PC-3 (cell line): ENCODE measurements around the gene CD6. TPM values are rescaled to one million over a fixed set of nuclear protein-coding genes. Genes with fewer than 3 reads are reported as not detected.

Experiments used
- ATAC-seq: fragments of 200-7000 bp; cut with Tn5 transposase; 2 replicates; pipeline ENCODE4 v1.9.1; 2020; ENCODE audit warnings: mild to moderate bottlenecking, moderate library complexity
- BruUV-seq: library from RNA; stranded (reverse); fragments of 400-500 nt; replicated peaks from 2 replicates; lab custom pipeline; 2021; lab: Mats Ljungman, UMichigan
- CTCF ChIA-PET: fragments of 300-600 bp; sonication (Branson Sonifier 250); formaldehyde crosslinking; loops from one replicate; lab custom pipeline; 2022; ENCODE audit warnings: antibody characterized with exemption; lab: Charles Lee
- POLR2A ChIA-PET: fragments of 300-600 bp; sonication (Branson Sonifier 250); formaldehyde crosslinking; loops from one replicate; lab custom pipeline; 2022; ENCODE audit warnings: antibody characterized with exemption; ENCODE audit not compliant: unreplicated experiment; lab: Charles Lee
- DNase-seq: peaks from one replicate; pipeline ENCODE4 v3.0.0-alpha.2; 2015
- H2AFZ ChIP-seq: fragments of 300-600 bp; sonication (generic); 2 replicates; pipeline ENCODE4 v1.6.0; 2016; ENCODE audit warnings: antibody characterized with exemption, low read length
- H3F3A ChIP-seq: fragments of 300-600 bp; sonication (generic); one replicate; pipeline ENCODE4 v1.6.0; 2017; ENCODE audit warnings: antibody characterized with exemption, low read length, control low read depth, mild to moderate bottlenecking; ENCODE audit not compliant: unreplicated experiment
- H3K27ac ChIP-seq: fragments of 300-600 bp; sonication (generic); 2 replicates; pipeline ENCODE4 v1.5.1; 2016; ENCODE audit warnings: mild to moderate bottlenecking, low read length
- H3K27me3 ChIP-seq: fragments of 300-600 bp; sonication (generic); 2 replicates; pipeline ENCODE4 v1.6.1; 2016; ENCODE audit warnings: low read length, mixed read lengths
- H3K36me3 ChIP-seq: fragments of 300-600 bp; sonication (generic); 2 replicates; pipeline ENCODE4 v1.6.1; 2016; ENCODE audit warnings: low read depth, mixed run types, low read length, mixed read lengths
- H3K4me1 ChIP-seq: fragments of 300-600 bp; sonication (generic); 2 replicates; pipeline ENCODE4 v1.5.1; 2016; ENCODE audit warnings: low read length; ENCODE audit not compliant: insufficient read depth
- H3K4me2 ChIP-seq: fragments of 300-600 bp; sonication (generic); 2 replicates; pipeline ENCODE4 v1.6.0; 2016; ENCODE audit warnings: low read length
- H3K4me3 ChIP-seq: fragments of 300-600 bp; sonication (generic); 2 replicates; pipeline ENCODE4 v1.5.1; 2016; ENCODE audit warnings: mild to moderate bottlenecking, low read length, mixed read lengths
- H3K79me2 ChIP-seq: fragments of 300-600 bp; sonication (generic); 2 replicates; pipeline ENCODE4 v1.6.1; 2017; ENCODE audit warnings: low read length, mixed read lengths
- H3K9ac ChIP-seq: fragments of 300-600 bp; sonication (generic); 2 replicates; pipeline ENCODE4 v1.6.0; 2016; ENCODE audit warnings: mild to moderate bottlenecking, low read length
- H3K9me2 ChIP-seq: fragments of 300-600 bp; sonication (generic); replicated peaks from 2 replicates; pipeline ENCODE4 v1.6.1; 2016; ENCODE audit warnings: mixed run types, low read length, mixed read lengths
- H3K9me3 ChIP-seq: fragments of 300-600 bp; sonication (generic); 2 replicates; pipeline ENCODE4 v1.6.1; 2016; ENCODE audit warnings: low read length, mixed read lengths
- H4K20me1 ChIP-seq: fragments of 300-600 bp; sonication (generic); 2 replicates; pipeline ENCODE4 v1.6.1; 2016; ENCODE audit warnings: low read length, mixed read lengths
- EZH2 ChIP-seq: fragments of 300-600 bp; sonication (generic); IDR thresholded peaks from one replicate; pipeline ENCODE4 v1.6.1; 2017; ENCODE audit warnings: antibody characterized with exemption, mild to moderate bottlenecking, low read length; ENCODE audit not compliant: unreplicated experiment
- EZH2phosphoT487 ChIP-seq: fragments of 300-600 bp; sonication (generic); IDR thresholded peaks from 2 replicates; pipeline ENCODE4 v1.6.1; 2018; ENCODE audit warnings: mild to moderate bottlenecking, antibody characterized with exemption, low read length, borderline replicate concordance
- intact Hi-C: fragments of 100-400 bp; cut with micrococcal nuclease; formaldehyde crosslinking; loops from 2 replicates; pipeline ENCODE4 v1.9.0; 2023
- total RNA-seq: library from RNA; depleted of rRNA; stranded (reverse); fragments of >200 nt; gene quantifications from 2 replicates; pipeline ENCODE4 v1.2.3, GENCODE V29; 2014
- TF ChIP-seq, protein P1 (sequence below): fragments of 300-600 bp; sonication (generic); conservative IDR thresholded peaks from 2 replicates; pipeline ENCODE4 v1.5.1; 2017; ENCODE audit warnings: antibody characterized with exemption, low read depth, mild to moderate bottlenecking, low read length

Gene CD6
- total RNA-seq, 1 experiment from 2014 or later: not detected

DNA sequence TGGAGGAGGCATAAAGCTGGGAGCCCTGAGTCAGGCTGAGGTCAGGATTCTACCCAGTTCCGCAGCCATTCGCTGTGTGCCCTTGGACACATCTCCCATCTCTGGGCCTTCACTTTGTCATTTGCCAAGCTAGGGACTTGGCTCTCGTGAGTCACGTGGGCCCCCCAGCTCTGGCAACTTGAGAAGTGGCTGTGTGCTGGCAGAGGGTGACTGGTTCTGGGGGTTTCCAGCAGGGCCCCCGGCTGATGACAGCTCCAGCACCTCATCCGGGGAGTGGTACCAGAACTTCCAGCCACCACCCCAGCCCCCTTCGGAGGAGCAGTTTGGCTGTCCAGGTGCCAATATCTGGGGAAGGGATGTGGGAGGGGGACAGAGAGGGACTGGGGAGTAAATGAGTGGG, 46.6 kb downstream of the CD6 start:
- TF ChIP-seq, protein P1, sequence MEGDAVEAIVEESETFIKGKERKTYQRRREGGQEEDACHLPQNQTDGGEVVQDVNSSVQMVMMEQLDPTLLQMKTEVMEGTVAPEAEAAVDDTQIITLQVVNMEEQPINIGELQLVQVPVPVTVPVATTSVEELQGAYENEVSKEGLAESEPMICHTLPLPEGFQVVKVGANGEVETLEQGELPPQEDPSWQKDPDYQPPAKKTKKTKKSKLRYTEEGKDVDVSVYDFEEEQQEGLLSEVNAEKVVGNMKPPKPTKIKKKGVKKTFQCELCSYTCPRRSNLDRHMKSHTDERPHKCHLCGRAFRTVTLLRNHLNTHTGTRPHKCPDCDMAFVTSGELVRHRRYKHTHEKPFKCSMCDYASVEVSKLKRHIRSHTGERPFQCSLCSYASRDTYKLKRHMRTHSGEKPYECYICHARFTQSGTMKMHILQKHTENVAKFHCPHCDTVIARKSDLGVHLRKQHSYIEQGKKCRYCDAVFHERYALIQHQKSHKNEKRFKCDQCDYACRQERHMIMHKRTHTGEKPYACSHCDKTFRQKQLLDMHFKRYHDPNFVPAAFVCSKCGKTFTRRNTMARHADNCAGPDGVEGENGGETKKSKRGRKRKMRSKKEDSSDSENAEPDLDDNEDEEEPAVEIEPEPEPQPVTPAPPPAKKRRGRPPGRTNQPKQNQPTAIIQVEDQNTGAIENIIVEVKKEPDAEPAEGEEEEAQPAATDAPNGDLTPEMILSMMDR: no peak
- TF ChIP-seq EZH2 (no peak), EZH2phosphoT487 (no peak)
- peaks cover 42% of the 10 kb centered on the region for H3K27me3 ChIP-seq
- no peaks in the 10 kb centered on the region for H3K4me1 ChIP-seq
- ATAC-seq: no peak
- intact Hi-C loops: no loop called here
- no peaks in the 10 kb centered on the region for H3K9me2 ChIP-seq
- no peak overlapping the region for H3K27ac ChIP-seq
- no peaks in the 10 kb centered on the region for H3K9me3 ChIP-seq
- CTCF ChIA-PET: no interaction called here
- no peak overlapping the region for H2AFZ ChIP-seq
- POLR2A ChIA-PET: no interaction called here
- H4K20me1 ChIP-seq: no peaks in the 10 kb centered on the region
- no TSS peak for BruUV-seq
- H3K36me3 ChIP-seq: no peaks in the 10 kb centered on the region
- H3K9ac ChIP-seq: no peak overlapping the region
- DNase-seq: no peak
- H3F3A ChIP-seq: no peaks in the 10 kb centered on the region
- no peak overlapping the region for H3K4me3 ChIP-seq
- no peak overlapping the region for H3K4me2 ChIP-seq
- no peaks in the 10 kb centered on the region for H3K79me2 ChIP-seq

- ChIA-PET CTCF (no interaction called here), POLR2A (no interaction called here)
- intact Hi-C loops: no loop called here
- Histone ChIP-seq H3K9me3 (no peaks in the 10 kb centered on the region), H4K20me1 (no peaks in the 10 kb centered on the region), H3K9ac (no peak overlapping the region), H3K36me3 (no peaks in the 10 kb centered on the region), H3K27ac (no peak overlapping the region), H3K9me2 (no peaks in the 10 kb centered on the region), H3K4me3 (no peak overlapping the region), H3K27me3 (peaks cover 38% of the 10 kb centered on the region), H2AFZ (no peak overlapping the region), H3K79me2 (no peaks in the 10 kb centered on the region), H3K4me2 (no peak overlapping the region), H3F3A (no peaks in the 10 kb centered on the region), H3K4me1 (no peaks in the 10 kb centered on the region)
- ATAC-seq (no peak), DNase-seq (no peak)
- TF ChIP-seq EZH2phosphoT487: no peak
- TF ChIP-seq, protein P1: no peak
- TF ChIP-seq EZH2: no peak
- no TSS peak for BruUV-seq
These were observed 47.8 kb downstream of the CD6 start for GRCh38 chr11:61019037-61019831.

DNA sequence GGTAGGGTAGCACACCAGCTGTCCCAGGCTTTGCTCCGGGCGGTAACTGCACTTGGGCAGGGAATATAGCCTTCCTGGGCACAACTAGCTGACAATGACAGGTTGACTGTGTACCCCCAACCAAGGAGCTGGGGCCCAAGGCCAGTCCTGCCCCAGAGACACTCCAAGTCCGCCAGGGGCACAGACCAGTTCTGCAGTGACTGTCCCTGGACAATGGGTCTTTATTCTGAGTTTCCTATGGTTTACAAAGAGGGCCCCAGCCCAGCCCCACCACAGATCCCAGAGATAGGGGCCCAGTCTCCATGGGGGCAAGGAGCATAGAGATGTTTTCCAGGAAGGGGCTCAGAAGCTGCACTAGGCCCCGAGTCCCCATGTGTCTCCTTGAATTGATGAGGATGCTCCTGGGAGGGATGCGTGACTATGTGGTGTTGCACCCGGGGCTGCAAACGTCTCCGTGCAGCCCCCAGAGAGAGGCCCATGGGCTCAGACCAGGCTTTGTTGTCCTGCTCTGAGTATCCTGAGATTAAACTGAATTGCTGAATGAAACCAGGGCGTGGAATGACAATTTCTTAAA, 48.4 kb downstream of the CD6 start:
- Histone ChIP-seq H3K27ac (no peak overlapping the region), H4K20me1 (no peaks in the 10 kb centered on the region), H3F3A (no peaks in the 10 kb centered on the region), H3K4me2 (no peak overlapping the region), H3K79me2 (no peaks in the 10 kb centered on the region), H3K27me3 (peaks cover 36% of the 10 kb centered on the region), H3K9ac (no peak overlapping the region), H3K9me3 (no peaks in the 10 kb centered on the region), H3K4me3 (no peak overlapping the region), H2AFZ (no peak overlapping the region), H3K4me1 (no peaks in the 10 kb centered on the region), H3K9me2 (no peaks in the 10 kb centered on the region), H3K36me3 (no peaks in the 10 kb centered on the region)
- ATAC-seq (no peak), DNase-seq (no peak)
- TF ChIP-seq, protein P1: no peak
- TF ChIP-seq EZH2 (no peak), EZH2phosphoT487 (no peak)
- intact Hi-C loops: no loop called here
- ChIA-PET POLR2A (no interaction called here), CTCF (no interaction called here)
- BruUV-seq: no TSS peak
